ENCODE data around the gene SYN1. TPM values are rescaled to one million over a fixed set of nuclear protein-coding genes. Genes with fewer than 3 reads are reported as not detected.
A peak's percentile ranks its signal among the peaks of the same experiment; 100 is the strongest.

The SYN1 gene
- total and polyA plus RNA-seq, 4 donors: 0.09 to 2.5 (median 0.60) TPM

DNA sequence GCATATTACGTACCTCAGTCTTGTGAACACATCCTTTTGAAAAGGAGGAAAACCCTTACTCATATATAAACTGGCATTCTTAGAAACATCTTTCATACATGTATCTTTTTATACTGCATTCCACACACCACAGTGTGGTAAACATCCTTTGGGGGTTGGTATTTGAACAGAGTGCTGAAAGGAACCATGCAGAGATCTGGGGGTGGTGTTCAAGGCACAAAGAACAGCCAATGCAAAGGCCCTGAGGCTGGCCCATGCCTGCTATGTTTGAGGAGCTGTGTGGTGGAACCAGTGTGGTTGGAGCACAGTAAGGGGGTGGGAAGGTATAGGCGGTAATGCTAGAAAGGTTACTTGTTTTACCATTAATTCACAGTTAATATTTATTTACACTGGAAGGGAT is 28.7 kb upstream of the SYN1 start (continued):
- no peak for TF ChIP-seq JUND (IDR thresholded peaks at IDR 0.05)

DNA sequence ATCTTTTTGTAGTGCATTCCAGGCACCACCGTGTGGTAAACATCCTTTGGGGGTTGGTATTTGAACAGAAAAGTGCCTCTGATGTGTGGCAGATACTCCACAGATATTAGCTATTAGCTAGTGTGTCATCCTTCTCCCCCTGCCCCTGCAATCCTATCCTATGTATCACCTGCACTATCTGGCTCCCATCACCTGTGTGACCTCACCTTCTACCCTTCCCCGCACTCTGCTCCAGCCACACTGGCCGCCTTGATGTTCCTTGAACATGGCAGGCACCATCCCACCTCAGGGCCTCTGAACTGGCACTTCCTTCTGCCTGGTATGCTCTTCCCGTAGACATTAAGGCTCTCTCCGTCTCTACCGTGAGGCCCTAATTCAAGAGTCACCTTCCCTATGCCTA is 27.0 kb upstream of the SYN1 start:
- Histone ChIP-seq H3K4me3 (ENCODE audit: low read depth in 1 of 3, low read length in 3 of 3) (no peak overlapping the region), H3K27ac (ENCODE audit: low read depth in 1 of 2, low read length in 2 of 2) (no peak overlapping the region), H3K27me3 (ENCODE audit: control insufficient read depth in 4 of 4, insufficient read depth in 4 of 4, low read length in 3 of 4) (no peaks in the 10 kb centered on the region), H3K36me3 (ENCODE audit: control insufficient read depth in 4 of 4, insufficient read depth in 3 of 4, low read depth in 1 of 4, low read length in 3 of 4) (peaks cover 0 to 1% (median under 1%) of the 10 kb centered on the region in 4 donors), H3K4me1 (ENCODE audit: control insufficient read depth in 4 of 4, insufficient read depth in 4 of 4, low read length in 3 of 4) (peaks cover 4 to 41% (median 15%) of the 10 kb centered on the region in 4 donors), H3K9ac (ENCODE audit: low read depth in 1 of 2, low read length in 2 of 2) (no peak overlapping the region), H3K9me3 (ENCODE audit: control insufficient read depth in 4 of 4, low read length in 3 of 4) (no peaks in the 10 kb centered on the region)
- TF ChIP-seq FOXA1 (IDR thresholded peaks at IDR 0.05) (no peak), RXRA (IDR thresholded peaks at IDR 0.05) (no peak)
- TF ChIP-seq, protein P1, sequence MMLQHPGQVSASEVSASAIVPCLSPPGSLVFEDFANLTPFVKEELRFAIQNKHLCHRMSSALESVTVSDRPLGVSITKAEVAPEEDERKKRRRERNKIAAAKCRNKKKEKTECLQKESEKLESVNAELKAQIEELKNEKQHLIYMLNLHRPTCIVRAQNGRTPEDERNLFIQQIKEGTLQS (IDR thresholded peaks at IDR 0.05): no peak
- DNase-seq (ENCODE audit: low spot score): no peak
- 77% methylated on average over 6 of the region's 6 CpGs for WGBS

- peaks cover 0 to 11% (median 7%) of the 10 kb centered on the region in 4 donors for H3K36me3 ChIP-seq (ENCODE audit: control insufficient read depth in 4 of 4, insufficient read depth in 3 of 4, low read depth in 1 of 4, low read length in 3 of 4)
- peak overlapping the region; percentile 70 to 86 for H3K27ac ChIP-seq (ENCODE audit: low read depth in 1 of 2, low read length in 2 of 2)
- WGBS: 30% methylated on average over 10 of the region's 10 CpGs
- no peak overlapping the region for H3K9ac ChIP-seq (ENCODE audit: low read depth in 1 of 2, low read length in 2 of 2)
- TF ChIP-seq HNF4A (conservative IDR thresholded peaks at IDR 0.05) (peak in 1 of 2 donors; percentile 39), MAX (IDR thresholded peaks at IDR 0.05) (no peak), RXRA (IDR thresholded peaks at IDR 0.05) (peak in 1 of 2 donors; percentile 43)
- H3K4me3 ChIP-seq (ENCODE audit: low read depth in 1 of 3, low read length in 3 of 3): no peak overlapping the region
- no peaks in the 10 kb centered on the region for H3K27me3 ChIP-seq (ENCODE audit: control insufficient read depth in 4 of 4, insufficient read depth in 4 of 4, low read length in 3 of 4)
- no peak for DNase-seq (ENCODE audit: low spot score)
- H3K4me1 ChIP-seq (ENCODE audit: control insufficient read depth in 4 of 4, insufficient read depth in 4 of 4, low read length in 3 of 4): peaks cover 3 to 36% (median 12%) of the 10 kb centered on the region in 4 donors
- H3K9me3 ChIP-seq (ENCODE audit: control insufficient read depth in 4 of 4, low read length in 3 of 4): peaks cover 0 to 2% (median 0%) of the 10 kb centered on the region in 4 donors
Observed at GRCh38 chrX:47645530-47645929, 25.9 kb upstream of the SYN1 start.

DNA sequence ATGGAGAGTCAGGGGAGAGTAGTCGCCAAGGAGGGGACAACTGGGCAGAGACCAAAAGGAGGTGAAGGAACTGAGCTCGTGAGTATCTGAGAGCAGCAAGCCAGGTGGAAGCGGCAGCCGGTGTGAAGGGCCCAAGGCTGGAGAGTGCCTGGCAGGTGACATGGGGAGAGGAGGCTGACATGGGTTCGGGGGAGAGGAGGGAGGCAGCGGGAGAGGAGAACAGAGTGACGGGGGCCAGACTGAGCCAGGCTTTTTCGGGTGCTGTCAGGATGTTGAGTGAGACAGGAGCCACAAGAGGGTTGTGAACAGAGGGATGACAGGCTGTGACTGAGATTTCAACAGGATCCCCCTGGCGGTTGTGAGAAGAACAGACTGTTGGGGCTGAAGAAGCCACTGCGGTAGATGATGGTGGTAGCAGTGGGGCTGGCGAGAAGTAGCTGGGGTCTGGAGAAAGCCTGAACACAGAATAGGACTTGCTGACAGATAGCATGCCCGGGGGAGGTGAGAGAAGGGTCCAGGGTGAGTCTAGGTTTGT is 25.0 kb upstream of the SYN1 start:
- TF ChIP-seq HNF4G (IDR thresholded peaks at IDR 0.05): no peak
- no peak for TF ChIP-seq ZBTB33 (IDR thresholded peaks at IDR 0.05)
- peak; percentile 18 for TF ChIP-seq CTCF (IDR thresholded peaks at IDR 0.05; ENCODE audit: low read depth, low read length, missing input control)
- no peak for TF ChIP-seq TAF1 (conservative IDR thresholded peaks at IDR 0.05)
- peak in 1 of 2 donors; percentile 62 for TF ChIP-seq RAD21 (IDR thresholded peaks at IDR 0.05)
- TF ChIP-seq NR2F2 (IDR thresholded peaks at IDR 0.05): no peak
- no peak for TF ChIP-seq JUND (IDR thresholded peaks at IDR 0.05)
- no peak for TF ChIP-seq REST (IDR thresholded peaks at IDR 0.05)
- TF ChIP-seq, protein P1 (IDR thresholded peaks at IDR 0.05): no peak
- TF ChIP-seq HNF4A (conservative IDR thresholded peaks at IDR 0.05): no peak
- no peak for TF ChIP-seq GABPA (IDR thresholded peaks at IDR 0.05 in 1 of 2, conservative IDR thresholded peaks at IDR 0.05 in 1 of 2)
- no peak for TF ChIP-seq EGR1 (IDR thresholded peaks at IDR 0.05; ENCODE audit: low read depth in 2 of 2)
- no peak for TF ChIP-seq FOXA1 (IDR thresholded peaks at IDR 0.05)
- no peak overlapping the region for H3K4me3 ChIP-seq (ENCODE audit: low read depth in 1 of 3, low read length in 3 of 3)
- H3K36me3 ChIP-seq (ENCODE audit: control insufficient read depth in 4 of 4, insufficient read depth in 3 of 4, low read depth in 1 of 4, low read length in 3 of 4): peaks cover 0 to 20% (median 13%) of the 10 kb centered on the region in 4 donors
- WGBS: 77% methylated on average over 12 of the region's 12 CpGs
- no peak overlapping the region for H3K9ac ChIP-seq (ENCODE audit: low read depth in 1 of 2, low read length in 2 of 2)
- H3K4me1 ChIP-seq (ENCODE audit: control insufficient read depth in 4 of 4, insufficient read depth in 4 of 4, low read length in 3 of 4): peaks cover 3 to 36% (median 12%) of the 10 kb centered on the region in 4 donors
- no peaks in the 10 kb centered on the region for H3K27me3 ChIP-seq (ENCODE audit: control insufficient read depth in 4 of 4, insufficient read depth in 4 of 4, low read length in 3 of 4)
- peaks cover 0 to 2% (median 1%) of the 10 kb centered on the region in 4 donors for H3K9me3 ChIP-seq (ENCODE audit: control insufficient read depth in 4 of 4, low read length in 3 of 4)
- no peak for DNase-seq (ENCODE audit: low spot score)
- peak overlapping the region in 1 of 2 donors; percentile 12 for H3K27ac ChIP-seq (ENCODE audit: low read depth in 1 of 2, low read length in 2 of 2)
